GM21381 (cell line): Measurements from ENCODE around the gene IRAK4.

Source experiments
- ATAC-seq: cut with Tn5 transposase; IDR thresholded peaks from one replicate; pipeline ENCODE4 v1.9.1; 2021; ENCODE audit warnings: mild to moderate bottlenecking, moderate library complexity; ENCODE audit not compliant: unreplicated experiment

The IRAK4 gene

DNA sequence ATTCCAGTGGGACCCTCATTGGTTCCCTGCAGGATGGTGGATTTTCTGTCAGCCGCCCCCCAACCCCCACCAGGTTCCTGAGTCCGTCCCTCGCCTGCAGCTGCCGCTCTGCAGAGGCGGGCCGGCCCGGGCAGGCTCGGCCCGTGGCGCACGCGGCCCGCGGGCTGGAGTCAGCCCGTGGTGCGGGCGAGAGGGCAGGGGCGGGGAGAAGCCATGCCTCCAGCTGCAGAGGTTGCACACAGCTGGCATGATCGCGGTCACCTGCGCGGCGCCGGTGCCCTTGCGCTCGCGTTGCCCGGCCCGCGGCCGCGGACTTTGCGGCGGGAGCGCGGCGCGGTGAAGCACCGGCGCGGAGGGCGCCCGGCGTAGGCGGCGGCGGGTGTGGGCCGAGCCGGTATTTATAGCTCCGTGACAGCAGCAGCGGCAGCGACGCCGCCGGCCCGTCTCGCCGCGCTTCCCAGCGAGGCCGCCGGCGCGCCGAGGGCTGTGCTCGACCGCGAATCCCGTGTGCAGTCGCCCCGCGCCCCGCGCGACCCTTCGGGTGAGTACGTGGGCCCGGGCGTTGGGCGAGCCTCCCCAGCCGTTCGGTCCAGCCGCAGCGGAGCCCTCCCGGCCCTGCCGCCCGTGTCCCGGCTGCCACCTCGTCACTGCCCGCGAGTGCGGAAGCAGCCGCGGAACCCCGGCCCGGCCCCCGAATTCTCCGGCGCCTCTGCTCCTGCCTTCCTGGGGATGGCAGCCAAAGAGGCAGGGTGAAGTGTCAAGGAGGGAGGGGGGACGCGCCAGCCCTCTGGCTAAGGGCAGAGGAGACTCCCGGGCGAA, 77.1 kb downstream of the IRAK4 start, which contains the start of gene TMEM117:
TSS of gene TMEM117 (plus strand) at position 426 of the 819 bp plus-strand sequence.
- ATAC-seq: peak; percentile 73

DNA sequence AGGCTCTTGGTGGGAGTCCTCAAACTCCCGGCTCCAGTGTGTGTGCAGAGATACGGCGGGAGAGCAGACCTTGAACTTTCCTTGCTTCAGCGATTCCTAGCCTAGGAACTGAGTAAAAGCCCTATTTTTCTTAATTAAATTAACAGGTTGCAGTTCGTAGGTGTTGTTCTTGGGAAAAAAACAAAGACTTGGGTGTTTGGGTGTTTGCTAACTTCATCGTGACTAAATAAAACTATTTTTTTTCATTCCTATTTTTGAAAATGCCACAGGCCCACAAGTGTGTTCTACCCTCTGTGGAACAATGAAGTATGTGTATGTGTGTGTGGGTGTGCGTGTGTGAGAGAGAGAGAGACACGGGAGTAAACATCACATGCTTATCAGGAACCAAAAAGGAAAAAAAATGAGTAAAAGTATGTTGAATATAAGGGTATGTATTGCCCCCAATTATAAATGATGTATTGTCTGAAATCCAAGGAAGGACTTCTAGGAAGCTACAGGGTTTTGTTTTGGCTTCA, 77.8 kb downstream of the IRAK4 start:
- peak; percentile 23 for ATAC-seq
